Neural cell (in vitro differentiated cells): ENCODE data around the gene AP3B1. TPM values are rescaled to one million over a fixed set of nuclear protein-coding genes. Genes with fewer than 3 reads are reported as not detected.

Experiments used
- H2AFZ ChIP-seq: fragments of 200-600, 300-800 bp; sonication (generic), shearing (Covaris generic); 2 replicates; pipeline ENCODE4 v1.6.0; 2014; ENCODE audit warnings: low read depth, mild to moderate bottlenecking, antibody characterized with exemption, low read length, moderate library complexity
- H3F3A ChIP-seq: fragments of 200-600 bp; shearing (Covaris generic); 2 replicates; pipeline ENCODE4 v1.6.1; 2016; ENCODE audit warnings: mild to moderate bottlenecking, moderate library complexity, mixed read lengths, antibody characterized with exemption, low read length; ENCODE audit not compliant: insufficient read depth, poor library complexity, severe bottlenecking
- H3K27ac ChIP-seq: fragments of 200-600, 300-800 bp; sonication (generic), shearing (Covaris generic); 2 replicates; pipeline ENCODE4 v1.5.1; 2014; ENCODE audit warnings: mild to moderate bottlenecking, low read length, moderate library complexity
- H3K27me3 ChIP-seq: fragments of 300-800, 200-600 bp; sonication (generic), shearing (Covaris generic); 2 replicates; pipeline ENCODE4 v1.6.0; 2014; ENCODE audit warnings: mild to moderate bottlenecking, low read depth, low read length, moderate library complexity; ENCODE audit not compliant: insufficient read depth
- H3K36me3 ChIP-seq: fragments of 300-800, 200-600 bp; sonication (generic), shearing (Covaris generic); 2 replicates; pipeline ENCODE4 v1.5.1; 2014; ENCODE audit warnings: mild to moderate bottlenecking, antibody characterized with exemption, low read length, moderate library complexity; ENCODE audit not compliant: insufficient read depth
- H3K4me2 ChIP-seq: fragments of 300-800, 200-600 bp; sonication (generic), shearing (Covaris generic); 2 replicates; pipeline ENCODE4 v1.6.0; 2014; ENCODE audit warnings: mild to moderate bottlenecking, low read length
- H3K4me3 ChIP-seq: fragments of 300-800, 200-600 bp; sonication (generic), shearing (Covaris generic); 2 replicates; pipeline ENCODE4 v1.5.1; 2014; ENCODE audit warnings: mild to moderate bottlenecking, low read length, moderate library complexity
- H3K79me2 ChIP-seq: fragments of 200-600 bp; shearing (Covaris generic); replicated peaks from 2 replicates; pipeline ENCODE4 v1.6.0; 2014; ENCODE audit warnings: mild to moderate bottlenecking, low read length, moderate library complexity; ENCODE audit not compliant: insufficient read depth
- H3K9ac ChIP-seq: fragments of 300-800, 200-600 bp; sonication (generic), shearing (Covaris generic); 2 replicates; pipeline ENCODE4 v1.6.1; 2016; ENCODE audit warnings: mild to moderate bottlenecking, low read length, mixed read lengths
- H3K9me2 ChIP-seq: fragments of 200-600 bp; shearing (Covaris generic); 2 replicates; pipeline ENCODE4 v1.6.1; 2016; ENCODE audit warnings: mild to moderate bottlenecking, low read length, mixed read lengths; ENCODE audit not compliant: insufficient read depth
- H3K9me3 ChIP-seq: fragments of 200-600, 300-800 bp; sonication (generic), shearing (Covaris generic); 2 replicates; pipeline ENCODE4 v1.6.1; 2016; ENCODE audit warnings: mild to moderate bottlenecking, mixed run types, low read length, moderate library complexity, mixed read lengths
- H4K20me1 ChIP-seq: fragments of 200-600 bp; shearing (Covaris generic); 2 replicates; pipeline ENCODE4 v1.6.1; 2016; ENCODE audit warnings: mild to moderate bottlenecking, mixed run types; ENCODE audit not compliant: insufficient read depth
- CTCF ChIP-seq: fragments of 450-650 bp; IDR thresholded peaks from 2 replicates; pipeline ENCODE4 v1.5.1; 2014; ENCODE audit warnings: antibody characterized with exemption, mild to moderate bottlenecking, moderate library complexity; ENCODE audit not compliant: poor library complexity, severe bottlenecking
- EP300 ChIP-seq: fragments of 450-650 bp; conservative IDR thresholded peaks from 2 replicates; pipeline ENCODE4 v1.6.1; 2014; ENCODE audit warnings: antibody characterized with exemption, mild to moderate bottlenecking, moderate library complexity; ENCODE audit not compliant: poor library complexity, severe bottlenecking
- EZH2 ChIP-seq: fragments of 200-600, 300-800 bp; shearing (Covaris generic), sonication (generic); IDR thresholded peaks from 2 replicates; pipeline ENCODE4 v1.6.1; 2014; ENCODE audit warnings: antibody characterized with exemption, low read length, borderline replicate concordance, mild to moderate bottlenecking; ENCODE audit not compliant: insufficient read depth, poor library complexity, severe bottlenecking
- MXI1 ChIP-seq: fragments of 450-650 bp; conservative IDR thresholded peaks from 2 replicates; pipeline ENCODE4 v1.6.1; 2014; ENCODE audit warnings: antibody characterized with exemption, mild to moderate bottlenecking; ENCODE audit not compliant: poor library complexity, severe bottlenecking
- POLR2AphosphoS5 ChIP-seq: IDR thresholded peaks from 2 replicates; pipeline ENCODE4 v1.6.1; 2012
- RAD21 ChIP-seq: fragments of 450-650 bp; conservative IDR thresholded peaks from 2 replicates; pipeline ENCODE4 v1.6.1; 2014; ENCODE audit warnings: antibody characterized with exemption, mild to moderate bottlenecking, moderate library complexity
- REST ChIP-seq: IDR thresholded peaks from 2 replicates; pipeline ENCODE4 v1.6.1; 2012; ENCODE audit warnings: borderline replicate concordance
- SMC3 ChIP-seq: fragments of 450-650 bp; conservative IDR thresholded peaks from 2 replicates; pipeline ENCODE4 v1.6.1; 2014; ENCODE audit warnings: antibody characterized with exemption, mild to moderate bottlenecking, moderate library complexity; ENCODE audit not compliant: poor library complexity
- TAF1 ChIP-seq: IDR thresholded peaks from 2 replicates; pipeline ENCODE4 v1.6.1; 2012; ENCODE audit warnings: low read depth
- polyA plus RNA-seq: library from polyadenylated mRNA; depleted of rRNA; stranded (reverse); fragments of >200 nt; gene quantifications from 2 replicates; pipeline ENCODE4 v1.2.3, GENCODE V29; 2014

Gene AP3B1
- polyA plus RNA-seq, 1 donor from 2014 or later = 8.5 TPM

DNA sequence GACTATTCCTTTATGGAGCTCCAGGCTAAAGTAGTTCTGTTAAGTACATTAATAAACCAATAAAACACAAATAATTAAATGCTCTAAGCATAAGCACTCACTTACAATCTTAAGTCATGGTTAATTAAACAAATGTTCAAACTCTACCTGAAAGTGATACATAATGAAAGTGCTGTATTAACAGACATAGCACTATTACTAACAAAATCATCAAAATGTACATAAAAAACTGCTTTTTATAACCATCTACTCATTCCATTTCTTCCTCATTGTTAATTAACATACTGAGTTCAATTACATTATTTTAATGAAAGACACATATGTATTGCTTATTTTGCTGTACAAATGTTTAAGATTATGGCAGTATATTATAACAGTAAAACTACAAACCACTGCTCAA lies 107.3 kb downstream of the AP3B1 start:
- H3K27me3 ChIP-seq = no peaks in the 10 kb centered on the region
- H4K20me1 ChIP-seq = no peaks in the 10 kb centered on the region
- no peaks in the 10 kb centered on the region for H3K79me2 ChIP-seq
- H3F3A ChIP-seq = no peaks in the 10 kb centered on the region
- H3K4me2 ChIP-seq = no peak overlapping the region
- H3K27ac ChIP-seq = no peak overlapping the region
- H3K9ac ChIP-seq = no peak overlapping the region
- no peak for TF ChIP-seq RAD21
- TF ChIP-seq CTCF = no peak
- TF ChIP-seq TAF1 = no peak
- no peak for TF ChIP-seq EP300
- TF ChIP-seq EZH2 = no peak
- TF ChIP-seq SMC3 = no peak
- TF ChIP-seq REST = no peak
- TF ChIP-seq POLR2AphosphoS5 = no peak
- TF ChIP-seq MXI1 = no peak
- no peaks in the 10 kb centered on the region for H3K36me3 ChIP-seq
- H3K4me3 ChIP-seq = no peak overlapping the region
- no peak overlapping the region for H2AFZ ChIP-seq
- H3K9me3 ChIP-seq = no peaks in the 10 kb centered on the region
- no peaks in the 10 kb centered on the region for H3K9me2 ChIP-seq

DNA sequence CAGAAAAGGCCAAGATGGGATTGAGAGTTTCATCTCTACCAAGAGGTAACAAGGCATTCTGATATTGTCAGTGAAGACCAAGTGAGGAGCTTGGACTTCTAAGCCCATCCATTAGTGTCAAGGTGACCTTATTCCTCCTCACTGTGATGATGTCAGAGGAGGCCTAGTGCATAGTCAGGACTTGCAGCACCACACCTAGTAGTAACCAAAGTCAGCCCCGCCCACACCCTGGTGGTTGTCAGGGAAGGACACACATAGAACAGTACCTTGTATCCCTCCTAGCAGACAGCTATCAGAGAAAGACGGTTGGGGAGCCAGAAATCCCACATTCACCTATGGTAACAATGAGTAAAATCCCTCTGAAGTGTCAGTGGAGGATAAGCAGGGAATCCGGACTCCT lies 111.7 kb downstream of the AP3B1 start:
- no peak overlapping the region for H3K27ac ChIP-seq
- no peaks in the 10 kb centered on the region for H3F3A ChIP-seq
- no peaks in the 10 kb centered on the region for H3K9me3 ChIP-seq
- H3K79me2 ChIP-seq = no peaks in the 10 kb centered on the region
- no peak overlapping the region for H3K9ac ChIP-seq
- no peak overlapping the region for H3K4me3 ChIP-seq
- no peak overlapping the region for H2AFZ ChIP-seq
- no peaks in the 10 kb centered on the region for H3K9me2 ChIP-seq
- no peak overlapping the region for H3K4me2 ChIP-seq
- H3K27me3 ChIP-seq = no peaks in the 10 kb centered on the region
- no peaks in the 10 kb centered on the region for H3K36me3 ChIP-seq
- no peaks in the 10 kb centered on the region for H4K20me1 ChIP-seq
- TF ChIP-seq CTCF = no peak
- no peak for TF ChIP-seq RAD21
- no peak for TF ChIP-seq TAF1
- no peak for TF ChIP-seq MXI1
- TF ChIP-seq REST = no peak
- TF ChIP-seq POLR2AphosphoS5 = no peak
- TF ChIP-seq EP300 = no peak
- no peak for TF ChIP-seq SMC3
- no peak for TF ChIP-seq EZH2
